Measurements from ENCODE around the gene LAS1L.

GRCh38 chrX:65488495-65488894 lies 46.1 kb downstream of the LAS1L start:
- TF ChIP-seq CTCF (conservative IDR thresholded peaks at IDR 0.05) (no peak), EZH2 (IDR thresholded peaks at IDR 0.05; ENCODE audit: low read depth) (no peak)

Measured in PC-9 (cell line).